Activated gamma-delta T cell (primary cell): ENCODE results near the gene RFFL.

ENCODE experiments used
- DNase-seq: peaks from one replicate; lab custom pipeline; 2025; lab: John Stamatoyannopoulos, UW

The RFFL gene

GRCh38 chr17:34974794-34975785 lies 88.4 kb downstream of the RFFL start:
- no peak for DNase-seq

GRCh38 chr17:34974179-34974578 lies 89.3 kb downstream of the RFFL start:
- DNase-seq = no peak

GRCh38 chr17:34961093-34961911 lies 102.2 kb downstream of the RFFL start, which contains the start of the genes CCT6B and ZNF830:
TSS of gene CCT6B (minus strand) at chr17:34961460. CDS start at chr17:34961393, 67 bp downstream.
TSS of gene ZNF830 (plus strand) at chr17:34961540. CDS start at chr17:34961567, 27 bp downstream.
- DNase-seq = peak; percentile 51

GRCh38 chr17:34958438-34958837 lies 105.1 kb downstream of the RFFL start:
- no peak for DNase-seq
